ENCODE data around the gene ADAMTS10. TPM values are rescaled to one million over a fixed set of nuclear protein-coding genes. Genes with fewer than 3 reads are reported as not detected.
A peak's percentile ranks its signal among the peaks of the same experiment; 100 is the strongest.

Gene ADAMTS10
- total and polyA plus RNA-seq, 2 of the 13 experiments (the other 11 are each of a cell fraction or from before 2014, with no cell fraction given) = 0.49 to 1.7 TPM

DNA sequence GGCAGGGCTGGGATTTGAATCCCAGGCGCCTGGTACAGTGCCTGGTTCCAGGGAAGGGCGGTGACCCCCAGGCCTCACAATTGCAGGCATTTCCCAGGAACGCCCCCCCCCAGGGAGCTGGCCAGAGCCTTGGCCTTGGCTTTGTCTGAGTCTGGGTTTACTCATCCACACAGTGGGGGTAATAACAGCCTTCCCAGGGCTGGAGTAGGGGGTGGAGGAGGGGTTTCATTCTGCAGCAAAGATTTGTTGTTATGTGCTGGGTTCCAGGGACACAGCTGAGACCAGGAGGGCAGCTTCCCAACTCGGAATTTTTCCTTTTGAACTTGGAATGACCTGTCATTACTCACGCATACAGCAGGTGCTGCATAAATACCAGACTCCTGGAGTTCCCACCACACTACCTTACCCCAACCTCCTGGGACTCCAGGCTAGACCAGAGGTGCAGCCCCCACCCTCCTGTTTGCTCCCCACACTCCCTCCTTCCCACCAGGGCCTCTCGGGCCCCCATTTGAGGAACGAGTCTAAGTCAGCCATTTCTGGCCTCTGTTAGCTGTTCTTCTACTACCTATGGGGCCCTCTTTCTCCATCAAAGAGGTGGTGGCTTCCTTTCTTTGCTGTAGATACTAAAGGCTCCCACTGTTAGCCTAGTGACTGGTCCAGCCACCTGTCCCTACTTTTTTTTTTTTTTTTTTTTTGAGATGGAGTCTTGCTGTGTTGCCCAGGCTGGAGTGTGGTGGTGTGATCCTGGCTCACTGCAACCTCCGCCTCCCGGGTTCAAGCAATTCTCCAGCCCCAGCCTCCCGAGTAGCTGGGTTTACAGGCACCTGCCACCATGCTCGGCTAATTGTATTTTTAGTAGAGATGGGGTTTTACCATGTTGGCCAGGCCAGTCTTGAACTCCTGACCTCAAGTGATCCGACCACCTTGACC is 1.6 kb upstream of the ADAMTS10 start:
- Histone ChIP-seq H3K9ac (ENCODE audit: insufficient read depth, low read depth, low read length) (no peak overlapping the region), H3K27ac (ENCODE audit: extremely low read length, insufficient read depth, low read length) (no peak overlapping the region), H3K4me3 (replicated peaks in 1 of 3; ENCODE audit: insufficient read depth in 1 of 3, low read depth in 2 of 3, low read length in 3 of 3) (no peak overlapping the region), H4K20me1 (ENCODE audit: insufficient read depth, low read length) (no peaks in the 10 kb centered on the region), H3K36me3 (replicated peaks in 1 of 2; ENCODE audit: control insufficient read depth in 1 of 2, insufficient read depth in 2 of 2, low read length in 2 of 2) (no peaks in the 10 kb centered on the region), H3K27me3 (ENCODE audit: control insufficient read depth in 1 of 2, insufficient read depth in 2 of 2, low read length in 2 of 2) (peaks cover 0 to 7% of the 10 kb centered on the region in 2 experiments; a peak in 2 of 5 replicates), H3K79me2 (ENCODE audit: insufficient read depth, low read length) (no peaks in the 10 kb centered on the region), H2AFZ (ENCODE audit: low read length) (no peak overlapping the region), H3K4me2 (ENCODE audit: low read depth, low read length) (no peak overlapping the region), H3K4me1 (ENCODE audit: insufficient read depth, low read length) (peaks cover 28% of the 10 kb centered on the region), H3K9me3 (ENCODE audit: low read length) (no peaks in the 10 kb centered on the region)
- intact Hi-C loops (cut with micrococcal nuclease; ENCODE audit: unreplicated experiment) = no loop called here
- no peak for FAIRE-seq
- POLR2A ChIA-PET = interaction anchor here (0.7 kb wide), 2 partner anchors 19 to 30 kb away, joined by 3 read pairs; partner anchors contain the start of gene NFILZ
- BruUV-seq (replicated peaks) = no TSS peak
- in situ Hi-C loops (cut with HindIII; ENCODE audit: extremely low pct_ligation_motif_present, low pct_unique_long_range_greater_than_20kb) = no loop called here
- DNase-seq (ENCODE audit: low spot score) = no peak
- CTCF ChIA-PET (ENCODE audit: low intra/inter-chr PET ratio, low total read pairs) = no interaction called here
- WGBS (ENCODE audit: low lambda C conversion rate) = 33% methylated on average over 9 of the region's 12 CpGs
- no peak for ATAC-seq
- TF ChIP-seq ZMYM3 (CRISPR knock-in tag; IDR thresholded peaks at IDR 0.05) (peak; percentile 4; the same call in 1 of the 2 replicates), ZSCAN25 (CRISPR knock-in tag; IDR thresholded peaks at IDR 0.05) (no peak), ZKSCAN8 (CRISPR knock-in tag; IDR thresholded peaks at IDR 0.05; ENCODE audit: borderline replicate concordance) (peak; percentile 91), ZC3H13 (CRISPR knock-in tag; IDR thresholded peaks at IDR 0.05) (no peak), GABPB1 (CRISPR knock-in tag; IDR thresholded peaks at IDR 0.05) (no peak), SMARCE1 (IDR thresholded peaks at IDR 0.05; ENCODE audit: borderline replicate concordance) (no peak), AGO1 (IDR thresholded peaks at IDR 0.05; ENCODE audit: low read depth, low read length, poor library complexity, severe bottlenecking) (no peak), JDP2 (CRISPR knock-in tag; IDR thresholded peaks at IDR 0.05; ENCODE audit: borderline replicate concordance) (no peak), ZNF446 (CRISPR knock-in tag; IDR thresholded peaks at IDR 0.05) (no peak), MEIS1 (CRISPR knock-in tag; IDR thresholded peaks at IDR 0.05; ENCODE audit: borderline replicate concordance) (no peak)
- TF ChIP-seq, protein P1, sequence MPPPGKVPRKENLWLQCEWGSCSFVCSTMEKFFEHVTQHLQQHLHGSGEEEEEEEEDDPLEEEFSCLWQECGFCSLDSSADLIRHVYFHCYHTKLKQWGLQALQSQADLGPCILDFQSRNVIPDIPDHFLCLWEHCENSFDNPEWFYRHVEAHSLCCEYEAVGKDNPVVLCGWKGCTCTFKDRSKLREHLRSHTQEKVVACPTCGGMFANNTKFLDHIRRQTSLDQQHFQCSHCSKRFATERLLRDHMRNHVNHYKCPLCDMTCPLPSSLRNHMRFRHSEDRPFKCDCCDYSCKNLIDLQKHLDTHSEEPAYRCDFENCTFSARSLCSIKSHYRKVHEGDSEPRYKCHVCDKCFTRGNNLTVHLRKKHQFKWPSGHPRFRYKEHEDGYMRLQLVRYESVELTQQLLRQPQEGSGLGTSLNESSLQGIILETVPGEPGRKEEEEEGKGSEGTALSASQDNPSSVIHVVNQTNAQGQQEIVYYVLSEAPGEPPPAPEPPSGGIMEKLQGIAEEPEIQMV (CRISPR knock-in tag; IDR thresholded peaks at IDR 0.05; ENCODE audit: low read depth) = no peak
- TF ChIP-seq, protein P2, sequence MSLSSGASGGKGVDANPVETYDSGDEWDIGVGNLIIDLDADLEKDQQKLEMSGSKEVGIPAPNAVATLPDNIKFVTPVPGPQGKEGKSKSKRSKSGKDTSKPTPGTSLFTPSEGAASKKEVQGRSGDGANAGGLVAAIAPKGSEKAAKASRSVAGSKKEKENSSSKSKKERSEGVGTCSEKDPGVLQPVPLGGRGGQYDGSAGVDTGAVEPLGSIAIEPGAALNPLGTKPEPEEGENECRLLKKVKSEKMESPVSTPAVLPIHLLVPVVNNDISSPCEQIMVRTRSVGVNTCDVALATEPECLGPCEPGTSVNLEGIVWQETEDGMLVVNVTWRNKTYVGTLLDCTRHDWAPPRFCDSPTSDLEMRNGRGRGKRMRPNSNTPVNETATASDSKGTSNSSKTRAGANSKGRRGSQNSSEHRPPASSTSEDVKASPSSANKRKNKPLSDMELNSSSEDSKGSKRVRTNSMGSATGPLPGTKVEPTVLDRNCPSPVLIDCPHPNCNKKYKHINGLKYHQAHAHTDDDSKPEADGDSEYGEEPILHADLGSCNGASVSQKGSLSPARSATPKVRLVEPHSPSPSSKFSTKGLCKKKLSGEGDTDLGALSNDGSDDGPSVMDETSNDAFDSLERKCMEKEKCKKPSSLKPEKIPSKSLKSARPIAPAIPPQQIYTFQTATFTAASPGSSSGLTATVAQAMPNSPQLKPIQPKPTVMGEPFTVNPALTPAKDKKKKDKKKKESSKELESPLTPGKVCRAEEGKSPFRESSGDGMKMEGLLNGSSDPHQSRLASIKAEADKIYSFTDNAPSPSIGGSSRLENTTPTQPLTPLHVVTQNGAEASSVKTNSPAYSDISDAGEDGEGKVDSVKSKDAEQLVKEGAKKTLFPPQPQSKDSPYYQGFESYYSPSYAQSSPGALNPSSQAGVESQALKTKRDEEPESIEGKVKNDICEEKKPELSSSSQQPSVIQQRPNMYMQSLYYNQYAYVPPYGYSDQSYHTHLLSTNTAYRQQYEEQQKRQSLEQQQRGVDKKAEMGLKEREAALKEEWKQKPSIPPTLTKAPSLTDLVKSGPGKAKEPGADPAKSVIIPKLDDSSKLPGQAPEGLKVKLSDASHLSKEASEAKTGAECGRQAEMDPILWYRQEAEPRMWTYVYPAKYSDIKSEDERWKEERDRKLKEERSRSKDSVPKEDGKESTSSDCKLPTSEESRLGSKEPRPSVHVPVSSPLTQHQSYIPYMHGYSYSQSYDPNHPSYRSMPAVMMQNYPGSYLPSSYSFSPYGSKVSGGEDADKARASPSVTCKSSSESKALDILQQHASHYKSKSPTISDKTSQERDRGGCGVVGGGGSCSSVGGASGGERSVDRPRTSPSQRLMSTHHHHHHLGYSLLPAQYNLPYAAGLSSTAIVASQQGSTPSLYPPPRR (CRISPR knock-in tag; IDR thresholded peaks at IDR 0.05; ENCODE audit: borderline replicate concordance) = no peak
- TF ChIP-seq, protein P3, sequence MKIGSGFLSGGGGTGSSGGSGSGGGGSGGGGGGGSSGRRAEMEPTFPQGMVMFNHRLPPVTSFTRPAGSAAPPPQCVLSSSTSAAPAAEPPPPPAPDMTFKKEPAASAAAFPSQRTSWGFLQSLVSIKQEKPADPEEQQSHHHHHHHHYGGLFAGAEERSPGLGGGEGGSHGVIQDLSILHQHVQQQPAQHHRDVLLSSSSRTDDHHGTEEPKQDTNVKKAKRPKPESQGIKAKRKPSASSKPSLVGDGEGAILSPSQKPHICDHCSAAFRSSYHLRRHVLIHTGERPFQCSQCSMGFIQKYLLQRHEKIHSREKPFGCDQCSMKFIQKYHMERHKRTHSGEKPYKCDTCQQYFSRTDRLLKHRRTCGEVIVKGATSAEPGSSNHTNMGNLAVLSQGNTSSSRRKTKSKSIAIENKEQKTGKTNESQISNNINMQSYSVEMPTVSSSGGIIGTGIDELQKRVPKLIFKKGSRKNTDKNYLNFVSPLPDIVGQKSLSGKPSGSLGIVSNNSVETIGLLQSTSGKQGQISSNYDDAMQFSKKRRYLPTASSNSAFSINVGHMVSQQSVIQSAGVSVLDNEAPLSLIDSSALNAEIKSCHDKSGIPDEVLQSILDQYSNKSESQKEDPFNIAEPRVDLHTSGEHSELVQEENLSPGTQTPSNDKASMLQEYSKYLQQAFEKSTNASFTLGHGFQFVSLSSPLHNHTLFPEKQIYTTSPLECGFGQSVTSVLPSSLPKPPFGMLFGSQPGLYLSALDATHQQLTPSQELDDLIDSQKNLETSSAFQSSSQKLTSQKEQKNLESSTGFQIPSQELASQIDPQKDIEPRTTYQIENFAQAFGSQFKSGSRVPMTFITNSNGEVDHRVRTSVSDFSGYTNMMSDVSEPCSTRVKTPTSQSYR (CRISPR knock-in tag; IDR thresholded peaks at IDR 0.05; ENCODE audit: borderline replicate concordance) = no peak

Measured in HepG2 (cell line).